Skin epidermis (tissue), 12 donors: ENCODE results near the gene TERT.

Experiments used
- H3K27ac ChIP-seq, 21 experiments: fragments of 200-600 bp; sonication (generic) in 11 of 21; one replicate each; pipeline ENCODE4 v1.5.0; 2020; ENCODE audit warnings: mild to moderate bottlenecking in 3 of 21, inconsistent platforms in 2 of 21, moderate library complexity in 2 of 21
- H3K4me3 ChIP-seq, 7 experiments: fragments of 200-600 bp; sonication (generic) in 2 of 7; one replicate each; pipeline ENCODE4 v1.5.0; 2020; ENCODE audit warnings: inconsistent platforms in 2 of 7, mild to moderate bottlenecking in 2 of 7, moderate library complexity in 1 of 7

The TERT gene

DNA sequence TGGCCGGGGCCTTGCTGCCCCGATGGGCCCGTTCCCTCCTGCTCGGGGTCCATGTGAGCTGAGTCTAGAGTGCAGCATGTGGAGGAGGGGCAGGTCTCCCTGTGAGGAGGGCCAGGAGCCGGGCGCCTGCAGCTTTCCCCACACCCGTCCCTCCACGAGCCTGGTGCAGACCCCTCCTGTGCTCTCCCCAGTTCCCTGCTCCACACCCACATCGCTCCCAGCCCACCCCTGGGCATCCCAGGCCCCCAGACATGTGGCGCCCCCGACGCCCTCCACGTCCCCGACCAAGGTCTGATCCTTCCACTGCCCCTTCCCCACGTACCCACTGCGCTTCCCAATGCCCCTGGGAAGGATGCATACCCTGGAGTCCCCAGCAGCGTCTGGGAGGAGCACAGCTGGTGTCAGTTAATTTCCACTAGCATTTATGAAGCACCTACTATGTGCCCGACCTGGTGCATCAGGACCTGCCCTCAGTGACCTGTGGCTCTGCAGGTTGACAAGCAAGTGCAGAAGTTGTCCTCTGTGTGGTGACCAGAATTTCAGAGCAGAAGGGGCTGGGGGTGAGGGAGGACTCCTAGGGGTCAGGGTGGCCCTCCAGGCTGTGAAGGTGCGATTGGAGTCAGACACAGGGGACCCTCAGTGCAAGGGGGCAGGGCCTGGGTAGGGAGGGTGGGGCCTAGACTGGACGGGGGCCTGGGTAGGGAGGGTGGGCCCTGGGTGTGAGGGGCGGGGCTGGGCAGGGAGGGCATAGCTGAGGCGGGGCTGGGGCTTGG, 80.5 kb downstream of the TERT start:
- Histone ChIP-seq H3K27ac (no peak overlapping the region), H3K4me3 (no peak overlapping the region)

DNA sequence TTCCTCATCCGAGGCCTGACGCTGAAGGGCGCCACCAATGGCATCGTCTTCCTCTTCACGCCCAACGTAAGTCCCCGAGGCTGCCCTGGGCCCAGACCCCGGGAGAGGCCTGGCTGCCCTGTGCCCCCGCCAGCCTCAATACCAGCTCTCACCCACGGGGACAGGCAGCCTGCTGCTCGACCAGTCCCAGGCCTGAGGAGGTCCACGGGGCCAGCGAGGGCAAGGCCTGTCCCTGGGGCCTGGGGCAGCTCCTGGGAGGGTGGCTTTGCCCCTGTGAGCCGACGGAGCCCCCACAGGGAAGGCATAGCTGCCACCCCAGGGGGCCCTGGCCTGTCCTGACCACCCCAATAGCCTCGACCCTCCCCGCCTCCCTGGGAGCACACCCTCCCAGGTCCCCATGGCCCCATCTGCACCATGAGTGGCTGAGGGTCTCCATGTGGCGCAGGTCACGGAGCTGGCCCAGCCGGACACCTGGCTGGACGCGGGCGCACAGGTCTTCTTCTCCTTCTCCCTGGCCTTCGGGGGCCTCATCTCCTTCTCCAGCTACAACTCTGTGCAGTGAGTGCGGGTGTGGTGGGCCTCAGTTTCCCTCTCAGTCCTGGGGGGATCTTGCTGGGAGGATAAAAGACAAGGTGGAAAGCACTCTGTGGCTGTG, 81.2 kb downstream of the TERT start:
- Histone ChIP-seq H3K27ac (no peak overlapping the region), H3K4me3 (no peak overlapping the region)

DNA sequence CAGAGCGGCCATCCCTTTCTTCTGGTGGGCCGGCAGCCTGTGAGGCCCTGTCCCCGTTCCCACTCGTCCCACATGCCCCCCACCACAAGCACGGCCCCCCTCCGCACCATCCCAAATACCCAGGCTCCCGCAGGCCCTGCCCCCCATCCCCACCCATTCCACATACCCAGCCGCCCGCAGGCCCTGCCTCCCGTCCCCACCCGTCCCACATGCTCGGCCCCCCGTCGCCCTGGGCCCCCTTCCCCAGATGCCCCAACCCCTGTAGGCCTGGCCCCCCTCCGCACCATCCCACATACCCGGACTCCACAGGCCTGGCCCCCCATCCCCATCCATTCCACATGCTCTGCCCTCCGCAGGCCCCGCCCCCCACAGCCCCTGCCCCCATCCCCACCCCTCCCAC, 82.0 kb downstream of the TERT start:
- Histone ChIP-seq H3K4me3 (no peak overlapping the region), H3K27ac (no peak overlapping the region)

DNA sequence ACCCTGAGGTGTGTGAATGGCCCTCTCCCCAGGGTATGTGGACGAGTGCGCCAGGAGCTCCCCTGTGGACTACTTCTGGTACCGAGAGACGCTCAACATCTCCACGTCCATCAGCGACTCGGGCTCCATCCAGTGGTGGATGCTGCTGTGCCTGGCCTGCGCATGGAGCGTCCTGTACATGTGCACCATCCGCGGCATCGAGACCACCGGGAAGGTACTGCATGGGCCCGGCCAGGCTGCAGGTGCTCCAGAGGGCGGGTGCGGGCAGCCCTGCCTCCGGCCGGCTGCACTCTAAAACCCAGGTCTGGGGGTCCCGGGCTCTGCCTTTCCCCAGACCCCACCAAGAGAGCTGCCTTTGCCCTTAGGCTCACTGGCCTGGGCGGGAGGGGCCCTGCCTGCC, 82.6 kb downstream of the TERT start:
- Histone ChIP-seq H3K27ac (no peak overlapping the region), H3K4me3 (no peak overlapping the region)

DNA sequence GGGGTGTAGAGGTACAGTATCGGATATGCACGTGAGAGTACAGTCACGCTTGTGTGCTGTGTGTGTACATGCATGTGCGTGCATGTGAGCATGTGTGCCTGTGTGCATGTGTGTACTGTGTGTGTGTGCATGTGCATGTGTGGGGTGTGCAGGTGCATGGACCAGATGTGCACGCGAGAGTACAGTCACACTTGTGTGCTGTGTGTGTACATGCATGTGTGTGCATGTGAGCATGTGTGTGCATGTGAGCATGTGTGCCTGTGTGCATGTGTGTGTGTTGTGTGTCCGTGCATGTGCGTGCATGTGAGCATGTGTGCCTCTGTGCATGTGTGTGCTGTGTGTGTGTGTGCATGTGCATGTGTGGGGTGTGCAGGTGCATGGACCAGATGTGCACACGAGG, 83.2 kb downstream of the TERT start:
- Histone ChIP-seq H3K4me3 (no peak overlapping the region), H3K27ac (no peak overlapping the region)

DNA sequence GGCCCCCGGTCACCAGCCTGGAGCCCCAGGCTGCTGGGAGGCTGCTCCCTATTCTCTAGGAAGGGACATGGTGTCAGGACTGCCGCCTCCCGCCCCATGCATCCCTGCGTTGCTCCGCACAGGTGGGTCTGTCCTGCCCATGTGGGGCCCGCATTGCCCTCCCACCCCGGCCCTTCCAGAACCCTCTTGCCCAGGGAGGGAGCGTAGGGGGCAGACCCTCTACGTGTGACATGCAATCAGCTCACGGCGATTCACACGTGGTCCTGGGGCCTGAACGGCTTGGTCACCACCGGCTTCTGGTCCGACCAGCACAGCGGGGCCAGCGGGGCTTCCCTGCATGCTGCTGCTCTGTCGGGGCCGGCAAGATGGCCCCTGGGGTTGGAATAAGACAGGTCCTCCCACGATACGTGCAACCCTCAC, 84.0 kb downstream of the TERT start:
- H3K4me3 ChIP-seq = no peak overlapping the region
- no peak overlapping the region for H3K27ac ChIP-seq

DNA sequence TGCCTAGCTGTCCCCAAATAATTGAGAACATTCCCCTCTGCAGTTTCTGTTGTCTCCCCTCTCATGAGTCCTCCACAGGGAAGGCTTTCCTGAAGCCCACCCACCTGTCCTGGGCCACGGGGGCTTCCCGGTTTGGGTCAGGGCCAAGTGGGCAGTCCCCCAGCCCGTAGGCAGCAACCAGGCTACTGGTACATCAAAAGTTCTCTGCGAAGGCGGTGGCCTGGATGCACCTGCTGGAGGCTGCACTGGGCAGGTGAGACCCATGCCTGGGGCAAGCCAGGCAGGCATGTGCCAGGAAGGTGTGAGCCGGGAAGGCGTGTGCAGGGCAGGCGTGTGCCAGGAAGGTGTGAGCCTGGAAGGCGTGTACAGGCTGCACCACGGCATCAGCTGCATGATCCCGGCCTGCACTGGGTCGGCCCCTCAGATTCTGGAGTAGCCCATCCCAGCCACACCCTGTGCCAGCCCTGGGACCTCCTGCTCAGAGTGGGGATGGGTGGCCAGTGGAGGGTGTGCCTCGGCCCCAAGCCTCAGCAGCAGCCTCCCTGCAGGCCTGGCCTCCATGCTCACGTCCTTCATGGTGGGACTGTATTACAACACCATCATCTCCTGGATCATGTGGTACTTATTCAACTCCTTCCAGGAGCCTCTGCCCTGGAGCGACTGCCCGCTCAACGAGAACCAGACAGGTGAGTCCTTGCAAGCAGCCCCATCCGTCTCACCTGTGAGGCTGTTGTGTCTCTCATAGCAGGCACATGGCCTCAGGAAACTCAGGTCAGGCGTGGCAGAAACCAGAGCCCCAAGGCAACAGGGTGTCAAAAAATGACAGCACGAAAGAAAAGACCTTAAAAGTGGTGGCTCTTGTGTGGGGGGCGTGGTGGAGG, 84.7 kb downstream of the TERT start:
- H3K4me3 ChIP-seq = no peak overlapping the region
- H3K27ac ChIP-seq = no peak overlapping the region

DNA sequence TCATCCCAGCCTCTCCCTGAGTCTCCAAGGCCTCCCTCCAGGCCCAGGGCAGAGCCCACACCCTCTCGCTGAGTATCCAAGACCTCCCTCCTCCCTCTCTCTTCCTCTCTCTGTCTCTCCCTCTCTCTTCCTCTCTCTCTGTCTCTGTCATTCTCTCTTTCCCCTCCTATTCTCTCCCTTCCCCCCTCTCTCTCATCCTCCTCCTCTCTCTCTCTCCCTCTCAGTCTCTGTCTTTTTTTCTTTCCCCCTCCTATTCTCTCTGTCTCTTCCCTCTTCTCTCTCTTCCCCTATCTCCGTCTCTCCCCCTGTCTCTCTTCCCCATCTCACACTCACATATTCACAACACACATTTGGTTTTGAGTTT, 85.4 kb downstream of the TERT start:
- Histone ChIP-seq H3K27ac (no peak overlapping the region), H3K4me3 (no peak overlapping the region)

DNA sequence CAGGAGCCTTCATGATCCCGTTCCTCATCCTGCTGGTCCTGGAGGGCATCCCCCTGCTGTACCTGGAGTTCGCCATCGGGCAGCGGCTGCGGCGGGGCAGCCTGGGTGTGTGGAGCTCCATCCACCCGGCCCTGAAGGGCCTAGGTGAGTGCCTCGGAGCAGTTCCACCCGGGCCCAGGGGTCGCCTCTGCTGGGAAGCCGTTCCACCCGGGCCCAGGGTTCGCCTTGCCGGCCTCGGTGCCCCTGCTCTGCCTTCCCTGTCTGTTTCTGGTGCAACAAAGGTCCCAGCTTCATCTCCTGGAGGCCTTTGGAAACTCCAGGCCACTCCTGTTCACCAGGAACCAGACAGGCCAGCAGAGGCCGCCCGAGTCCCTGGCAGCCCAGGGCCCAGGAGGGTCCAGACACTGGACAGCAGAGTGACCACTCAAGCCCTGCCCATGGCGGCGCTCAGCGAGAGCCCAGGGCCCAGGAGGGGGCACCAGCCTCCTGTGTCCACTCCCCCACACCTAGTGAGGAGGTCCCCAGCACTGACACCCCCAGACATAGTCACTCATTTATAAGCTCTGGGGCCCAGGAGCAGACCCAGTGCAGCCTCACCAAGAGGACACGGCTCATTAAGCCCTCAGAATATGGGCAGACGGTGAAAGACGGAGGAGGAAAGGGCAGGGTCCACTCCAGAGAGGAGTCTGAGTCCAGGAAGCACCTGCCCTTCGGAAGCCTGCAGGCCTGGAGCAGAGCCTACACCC, 86.0 kb downstream of the TERT start:
- H3K27ac ChIP-seq = no peak overlapping the region
- H3K4me3 ChIP-seq = no peak overlapping the region

DNA sequence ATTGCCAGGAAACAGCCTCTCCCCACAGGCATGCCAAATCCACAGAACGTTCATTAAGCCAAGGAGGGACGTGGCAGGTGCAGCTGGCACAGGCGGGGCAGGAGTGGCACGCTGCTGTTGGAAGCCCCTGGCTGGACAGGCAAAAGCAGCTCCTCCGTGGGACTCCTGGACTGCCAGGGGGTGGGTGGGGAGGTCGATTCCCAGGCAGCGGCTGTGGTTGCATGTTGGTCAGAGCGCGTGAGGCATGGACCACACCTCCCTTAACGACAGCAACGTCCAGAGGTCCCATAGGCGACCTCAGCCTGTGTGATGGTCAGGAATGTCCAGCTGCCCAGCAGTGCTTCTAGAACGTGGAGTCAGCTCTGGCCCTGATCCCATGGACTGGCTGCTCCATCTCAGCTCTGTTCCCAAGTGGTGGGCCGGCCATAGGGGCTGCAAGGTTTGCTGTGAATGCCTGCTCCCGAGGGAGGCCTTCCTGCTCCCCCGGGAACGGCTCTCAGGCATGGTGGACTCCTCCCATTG, 86.6 kb downstream of the TERT start:
- H3K4me3 ChIP-seq = no peak overlapping the region
- H3K27ac ChIP-seq = no peak overlapping the region

DNA sequence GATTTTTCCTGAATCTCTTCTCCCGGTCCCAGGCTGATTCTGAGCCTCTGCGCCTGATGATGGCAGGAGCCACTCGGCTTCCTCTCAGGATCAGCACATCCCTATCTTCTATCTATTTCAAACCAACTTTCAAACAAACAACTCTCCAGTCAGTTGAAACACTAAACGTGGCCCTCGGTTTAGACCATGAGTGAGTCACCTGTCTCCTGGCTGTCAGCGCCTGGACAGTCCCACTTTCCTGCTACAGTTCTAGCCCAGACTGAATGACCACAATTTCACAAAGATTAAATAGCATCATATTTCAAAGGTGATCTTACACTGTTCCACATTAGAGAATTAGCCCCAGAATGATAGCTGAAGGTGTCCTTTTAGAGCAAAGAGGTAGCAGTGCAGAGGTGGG, 87.3 kb downstream of the TERT start:
- no peak overlapping the region for H3K27ac ChIP-seq
- no peak overlapping the region for H3K4me3 ChIP-seq

DNA sequence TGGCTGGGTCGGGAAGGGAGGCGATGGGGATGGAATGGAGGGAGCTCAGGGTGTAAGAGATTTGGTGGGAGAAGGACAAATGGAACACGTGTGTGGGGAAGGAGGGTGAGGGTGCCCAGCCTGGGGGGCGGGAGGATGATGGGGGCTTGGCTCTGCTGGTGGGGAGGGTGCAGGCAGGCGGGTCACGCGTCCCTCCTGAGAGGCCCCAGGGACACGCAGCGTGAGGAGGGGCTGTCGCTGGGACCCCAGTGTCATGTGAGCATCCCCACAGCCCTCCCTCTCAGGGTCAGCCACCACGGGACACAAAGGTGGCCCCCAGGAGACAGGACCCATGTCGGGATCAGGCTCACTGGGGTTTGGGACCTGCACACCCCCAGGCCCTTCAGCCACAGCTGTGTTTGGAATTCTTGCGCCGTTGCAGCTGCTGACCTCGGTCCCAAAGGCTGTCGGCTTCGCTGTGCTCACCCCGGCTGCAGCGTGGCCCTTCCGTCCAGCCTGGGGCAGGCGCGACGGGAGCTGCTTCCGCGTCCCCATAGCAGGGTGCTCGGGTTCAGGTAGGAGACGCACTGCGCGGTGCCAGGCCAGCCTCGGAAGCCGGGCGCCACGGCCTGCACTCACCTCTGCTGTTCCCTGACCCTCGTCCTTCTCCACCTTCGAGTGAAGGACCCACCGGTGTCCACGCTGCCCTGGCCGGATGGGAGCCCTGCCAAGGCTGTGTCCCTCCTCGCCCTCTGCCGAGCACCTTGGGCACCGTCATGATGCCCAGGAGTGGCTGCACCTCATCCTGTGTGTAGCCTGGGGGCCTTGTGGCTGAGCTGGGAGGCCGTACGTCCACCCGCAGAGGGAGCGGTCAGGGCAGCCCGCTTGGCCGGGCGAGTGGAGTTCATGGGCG, 88.1 kb downstream of the TERT start:
- no peak overlapping the region for H3K4me3 ChIP-seq
- no peak overlapping the region for H3K27ac ChIP-seq

DNA sequence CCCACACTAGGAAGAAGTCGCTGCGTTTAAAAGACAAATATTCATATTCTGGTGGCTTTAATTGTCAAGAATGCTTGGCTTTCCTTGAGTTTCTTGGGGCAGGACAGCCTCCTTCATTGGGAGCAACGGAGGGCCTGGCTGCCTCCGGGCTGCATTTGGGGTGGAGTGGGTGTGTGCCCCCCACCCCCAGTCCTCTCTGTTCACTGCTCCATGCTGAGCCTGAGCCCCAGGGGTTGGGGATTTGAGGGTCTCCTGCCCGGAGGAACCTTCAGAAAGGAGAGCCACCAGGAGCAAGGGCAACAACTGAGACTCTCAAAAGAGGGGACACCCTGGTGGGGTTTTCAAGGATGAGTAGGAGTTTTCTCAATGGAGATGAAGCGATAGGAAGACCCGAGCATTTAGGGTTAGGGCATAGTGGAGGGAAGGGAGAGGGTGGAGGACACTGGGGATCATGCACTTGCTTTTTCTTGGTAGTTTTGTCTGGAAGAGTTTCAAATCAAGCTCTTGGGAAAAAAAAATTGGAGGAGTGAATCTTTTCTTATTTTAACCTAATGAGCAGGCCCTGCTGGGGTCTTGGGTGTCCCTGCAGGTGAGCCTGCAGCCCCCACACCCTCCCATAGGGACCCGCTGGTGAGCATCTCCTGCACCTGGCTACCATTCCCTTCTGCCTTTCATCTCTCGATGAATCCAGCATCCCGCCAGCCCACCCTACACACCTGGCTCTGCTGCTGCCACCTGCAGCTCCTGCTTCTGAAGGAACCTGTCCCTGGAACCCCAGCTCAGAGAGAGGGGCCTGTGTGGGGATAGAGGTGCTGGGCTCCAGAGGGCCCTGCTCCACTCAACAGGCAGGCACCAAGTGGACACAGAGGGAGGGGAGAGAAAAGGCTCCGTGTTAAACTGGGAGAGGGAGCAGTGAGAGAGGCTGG, 89.3 kb downstream of the TERT start:
- H3K4me3 ChIP-seq = no peak overlapping the region
- no peak overlapping the region for H3K27ac ChIP-seq

DNA sequence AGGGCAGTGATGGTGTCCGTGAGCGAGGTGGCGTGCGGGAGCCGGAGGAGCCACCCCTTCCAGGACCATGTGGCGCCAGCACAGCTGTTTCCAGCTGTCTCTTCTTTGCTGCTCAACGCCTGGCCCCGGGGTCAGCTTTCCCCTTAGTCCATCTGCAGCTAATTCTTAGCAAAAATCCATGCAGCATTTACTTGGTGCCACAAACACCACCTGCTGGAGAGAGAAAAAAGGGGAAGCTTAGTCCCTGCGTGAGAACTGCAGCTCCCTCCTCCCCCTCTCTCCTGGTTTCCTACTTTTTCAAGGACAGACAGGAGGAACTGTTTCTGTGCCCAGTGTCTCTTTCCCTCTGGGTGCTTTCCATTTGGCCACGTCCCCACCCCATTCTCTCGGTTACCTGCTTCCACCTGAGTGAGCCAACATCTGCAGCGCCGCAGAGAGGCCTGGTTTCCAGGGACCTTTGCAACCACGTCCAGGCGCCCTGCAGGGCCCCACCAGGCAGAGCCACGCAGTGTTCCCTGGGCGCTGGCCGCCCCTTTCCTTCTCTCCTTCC, 90.1 kb downstream of the TERT start:
- no peak overlapping the region for H3K27ac ChIP-seq
- no peak overlapping the region for H3K4me3 ChIP-seq

DNA sequence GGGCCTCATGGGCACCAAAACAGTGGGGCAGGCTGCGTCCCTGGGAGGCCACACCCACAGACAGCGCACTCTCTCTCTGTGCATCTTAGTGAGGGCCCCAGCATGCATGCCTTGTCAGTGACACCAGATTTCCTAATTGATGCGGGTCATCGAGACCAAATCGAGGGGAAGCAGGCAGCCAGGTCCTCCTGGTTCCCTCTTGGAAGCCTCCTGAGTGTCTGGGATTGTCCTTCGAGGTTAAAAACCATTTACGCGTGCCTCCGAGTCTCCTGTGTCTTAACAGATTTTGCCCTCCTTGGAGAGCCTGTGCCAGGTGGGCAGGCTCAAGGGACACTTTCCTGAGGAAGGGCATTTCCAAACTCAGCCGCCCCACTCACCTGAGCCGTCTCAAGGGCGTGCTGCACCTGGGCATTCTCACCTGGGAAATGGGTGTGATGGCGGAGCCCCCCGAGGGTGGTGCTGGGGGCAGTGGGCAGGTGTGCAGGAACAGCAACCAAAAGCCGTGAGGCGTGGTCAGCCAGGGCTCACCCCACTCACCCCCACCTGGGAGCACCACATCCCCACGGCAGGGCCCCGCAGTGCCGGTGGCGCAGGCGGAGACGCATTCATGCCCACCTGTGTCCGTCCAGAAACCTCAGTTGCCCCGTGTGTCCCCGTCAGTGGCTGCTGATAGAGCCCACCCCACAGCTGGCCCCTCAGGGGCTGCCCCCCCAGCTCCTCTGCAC, 90.7 kb downstream of the TERT start:
- H3K4me3 ChIP-seq = no peak overlapping the region
- no peak overlapping the region for H3K27ac ChIP-seq

DNA sequence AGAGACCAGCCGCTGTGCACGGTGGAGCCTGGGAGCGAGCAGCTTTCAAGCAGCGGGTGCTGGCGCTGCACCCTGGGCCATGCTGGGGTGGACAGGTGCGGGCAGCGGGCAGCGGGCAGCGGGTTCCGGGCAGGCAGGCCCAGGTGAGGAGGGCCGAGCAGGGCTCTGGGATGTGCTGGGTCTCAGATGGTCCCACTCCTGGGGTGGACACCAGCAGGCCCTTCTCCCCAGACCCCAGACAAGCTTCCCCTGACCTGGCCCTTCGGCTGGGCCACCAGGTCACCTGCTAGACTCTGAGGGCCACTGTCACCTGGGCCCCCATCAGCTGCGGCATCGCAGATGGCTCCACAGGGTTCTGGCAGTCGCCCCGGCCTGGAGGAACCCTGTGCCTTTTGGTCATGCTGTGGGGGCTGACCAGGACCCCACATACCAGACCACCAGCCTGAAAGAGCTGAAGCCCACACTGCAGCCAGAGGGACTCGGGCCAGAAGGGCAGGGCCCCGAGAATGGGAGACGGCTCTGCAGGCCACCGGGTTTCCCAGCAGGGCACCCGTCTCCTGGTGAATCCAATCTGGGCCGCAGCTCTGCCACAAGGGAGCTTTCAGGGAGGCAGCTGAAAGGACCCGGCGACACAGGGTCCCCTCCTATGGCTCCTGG, 91.4 kb downstream of the TERT start:
- no peak overlapping the region for H3K4me3 ChIP-seq

More for the DNA sequence above, 91.4 kb downstream of the TERT start:
- H3K27ac ChIP-seq = no peak overlapping the region
